22Rv1 (cell line): ENCODE results near the gene ZNF829.

ENCODE experiments used
- H3K27ac ChIP-seq: fragments of 450-650 bp; 2 replicates; pipeline ENCODE4 v1.5.1; 2017
- CTCF ChIP-seq: fragments of 450-650 bp; IDR thresholded peaks from 2 replicates; pipeline ENCODE4 v1.5.1; 2017; ENCODE audit warnings: mild to moderate bottlenecking
- ZFX ChIP-seq: fragments of 450-650 bp; IDR thresholded peaks from 2 replicates; pipeline ENCODE4 v1.6.1; 2017; ENCODE audit warnings: antibody characterized with exemption, borderline replicate concordance

The ZNF829 gene

GRCh38 chr19:36915992-36916830 is at the start of gene ZNF829, which contains the start of gene ZNF568:
ZNF829 (minus strand) TSS chr19:36916291; CDS start chr19:36915167, 1,124 bp downstream.
ZNF568 (plus strand) TSS chr19:36916332; CDS start chr19:36922771, 6,439 bp downstream.
- peak within 1 kb of the TSS; percentile 87 for H3K27ac ChIP-seq
- TF ChIP-seq ZFX (no peak), CTCF (peak; percentile 78)

GRCh38 chr19:36963280-36963679 is 47.2 kb upstream of the ZNF829 start:
- H3K27ac ChIP-seq, result no peak overlapping the region
- TF ChIP-seq ZFX (no peak), CTCF (no peak)

- no peak overlapping the region for H3K27ac ChIP-seq
- TF ChIP-seq CTCF (no peak), ZFX (no peak)
Measured at GRCh38 chr19:36962346-36962745, 46.3 kb upstream of the ZNF829 start.

- no peak overlapping the region for H3K27ac ChIP-seq
- TF ChIP-seq ZFX, result no peak
- TF ChIP-seq CTCF, result no peak
Measured at GRCh38 chr19:36950335-36951119, 34.4 kb upstream of the ZNF829 start.

- TF ChIP-seq ZFX, result no peak
- no peak for TF ChIP-seq CTCF
- H3K27ac ChIP-seq, result no peak overlapping the region
Measured at GRCh38 chr19:36939153-36939552, 23.1 kb upstream of the ZNF829 start.

GRCh38 chr19:36931684-36932083 is 15.6 kb upstream of the ZNF829 start:
- no peak overlapping the region for H3K27ac ChIP-seq
- no peak for TF ChIP-seq CTCF
- no peak for TF ChIP-seq ZFX

- no peak for TF ChIP-seq ZFX
- no peak for TF ChIP-seq CTCF
Measured at GRCh38 chr19:36918090-36918489, 2.0 kb upstream of the ZNF829 start.

More at GRCh38 chr19:36918090-36918489, 2.0 kb upstream of the ZNF829 start:
- no peak overlapping the region for H3K27ac ChIP-seq
